ENCODE results near the gene SCNN1B. TPM values are rescaled to one million over a fixed set of nuclear protein-coding genes. Genes with fewer than 3 reads are reported as not detected.

Gene SCNN1B
- total RNA-seq, 1 experiment from 2014 or later, result not detected

DNA sequence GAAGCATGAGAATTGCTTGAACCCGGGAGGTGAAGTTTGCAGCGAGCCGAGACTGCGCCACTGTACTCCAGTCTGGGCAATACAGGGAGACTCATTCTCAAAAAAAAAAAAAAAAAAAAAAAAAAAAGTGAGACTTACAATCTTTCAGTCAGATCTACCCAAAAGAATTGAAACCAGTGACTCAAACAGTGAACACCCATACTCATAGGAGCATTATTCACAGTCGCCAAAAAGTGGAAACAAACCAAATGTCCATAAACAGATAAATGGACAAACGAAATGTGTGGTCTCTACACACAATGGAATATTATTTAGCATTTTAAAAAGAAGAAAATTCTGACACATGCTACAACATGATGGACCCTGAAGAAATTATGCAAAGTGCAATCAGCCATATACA lies 9.1 kb upstream of the SCNN1B start:
- H3K36me3 Mint-ChIP-seq (ENCODE audit: insufficient read depth, unreplicated experiment), result no peaks in the 10 kb centered on the region
- TF ChIP-seq CTCF (IDR thresholded peaks at IDR 0.05; ENCODE audit: insufficient read depth in 1 of 2, low read depth in 1 of 2, low read length in 1 of 2, severe bottlenecking in 1 of 2, unreplicated experiment in 1 of 2), result no peak
- no peak for DNase-seq
- no peak overlapping the region for H3K27ac Mint-ChIP-seq (ENCODE audit: unreplicated experiment)
- Histone ChIP-seq H3K9me3 (no peaks in the 10 kb centered on the region), H3K27me3 (replicated peaks; ENCODE audit: control insufficient read depth, insufficient read depth, low read length) (no peaks in the 10 kb centered on the region), H3K4me1 (no peaks in the 10 kb centered on the region), H3K36me3 (ENCODE audit: control insufficient read depth, insufficient read depth, low read length) (no peaks in the 10 kb centered on the region), H3K4me3 (ENCODE audit: low read depth, low read length) (no peak overlapping the region)
- ChIA-PET CTCF (no interaction called here), POLR2A (no interaction called here)
- peaks cover 4% of the 10 kb centered on the region for H3K27me3 Mint-ChIP-seq (ENCODE audit: insufficient read depth, unreplicated experiment)
- no TSS peak for BruUV-seq (replicated peaks)
- no peaks in the 10 kb centered on the region for H3K9me3 Mint-ChIP-seq (ENCODE audit: unreplicated experiment)
- no peak overlapping the region for H3K4me3 Mint-ChIP-seq (ENCODE audit: unreplicated experiment)
- H3K4me1 Mint-ChIP-seq (ENCODE audit: low read depth, unreplicated experiment), result no peaks in the 10 kb centered on the region
- intact Hi-C loops (cut with micrococcal nuclease; ENCODE audit: unreplicated experiment), result loop anchor here (10.0 kb wide), 1 partner anchor 108 kb away; the partner anchor contains the start of gene SCNN1G

DNA sequence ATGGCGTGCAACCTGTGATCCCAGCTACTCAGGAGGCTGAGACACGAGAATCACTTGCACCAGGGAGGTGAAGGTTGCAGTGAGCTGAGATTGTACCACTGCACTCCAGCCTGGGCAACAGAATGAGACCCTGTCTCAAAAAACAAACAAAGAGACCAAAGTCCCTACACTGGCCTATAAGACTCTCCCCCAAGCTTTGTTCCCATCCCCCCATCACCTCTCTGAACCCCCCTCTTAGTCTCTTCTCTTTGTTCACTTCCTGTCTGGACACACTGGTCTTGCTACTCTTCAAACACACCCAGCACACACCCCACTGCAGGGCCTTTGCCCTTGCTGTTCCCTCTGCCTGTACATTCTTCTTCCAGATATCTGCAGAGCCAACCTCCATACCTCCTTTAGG lies 7.8 kb upstream of the SCNN1B start:
- TF ChIP-seq CTCF (IDR thresholded peaks at IDR 0.05; ENCODE audit: insufficient read depth in 1 of 2, low read depth in 1 of 2, low read length in 1 of 2, severe bottlenecking in 1 of 2, unreplicated experiment in 1 of 2), result no peak
- Histone ChIP-seq H3K9me3 (no peaks in the 10 kb centered on the region), H3K4me3 (ENCODE audit: low read depth, low read length) (no peak overlapping the region), H3K27me3 (replicated peaks; ENCODE audit: control insufficient read depth, insufficient read depth, low read length) (no peaks in the 10 kb centered on the region), H3K36me3 (ENCODE audit: control insufficient read depth, insufficient read depth, low read length) (no peaks in the 10 kb centered on the region), H3K4me1 (no peaks in the 10 kb centered on the region)
- CTCF ChIA-PET, result no interaction called here
- no peaks in the 10 kb centered on the region for H3K9me3 Mint-ChIP-seq (ENCODE audit: unreplicated experiment)
- H3K36me3 Mint-ChIP-seq (ENCODE audit: insufficient read depth, unreplicated experiment), result no peaks in the 10 kb centered on the region
- no peak overlapping the region for H3K27ac Mint-ChIP-seq (ENCODE audit: unreplicated experiment)
- H3K4me1 Mint-ChIP-seq (ENCODE audit: low read depth, unreplicated experiment), result no peaks in the 10 kb centered on the region
- H3K4me3 Mint-ChIP-seq (ENCODE audit: unreplicated experiment), result no peak overlapping the region
- no TSS peak for BruUV-seq (replicated peaks)
- intact Hi-C loops (cut with micrococcal nuclease; ENCODE audit: unreplicated experiment), result loop anchor here (10.0 kb wide), 1 partner anchor 109 kb away; the partner anchor contains the start of gene SCNN1G
- DNase-seq, result no peak
- POLR2A ChIA-PET, result no interaction called here
- H3K27me3 Mint-ChIP-seq (ENCODE audit: insufficient read depth, unreplicated experiment), result peaks cover 2% of the 10 kb centered on the region

DNA sequence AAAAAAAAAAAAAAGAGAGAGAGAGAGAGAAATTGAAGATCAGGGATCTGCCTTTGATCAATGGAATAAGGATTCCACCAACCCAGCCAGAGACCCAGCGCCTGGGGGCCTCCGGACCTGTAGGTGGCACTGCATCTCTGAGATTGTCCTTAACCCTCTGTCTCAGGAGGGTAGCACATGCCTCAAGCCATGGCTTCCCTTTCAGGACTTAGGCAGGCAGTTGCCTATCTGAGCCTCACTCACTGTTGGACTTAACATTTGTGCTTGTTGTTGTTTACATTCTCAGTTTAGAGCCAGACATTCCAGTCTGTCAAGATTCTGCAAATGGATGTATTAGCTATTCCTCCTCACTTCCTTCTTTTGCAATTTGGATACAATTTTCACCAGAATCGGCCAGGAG lies 5.1 kb upstream of the SCNN1B start:
- no peaks in the 10 kb centered on the region for H3K9me3 ChIP-seq
- H3K4me1 ChIP-seq, result no peaks in the 10 kb centered on the region
- no peak overlapping the region for H3K4me3 ChIP-seq (ENCODE audit: low read depth, low read length)
- no peaks in the 10 kb centered on the region for H3K36me3 Mint-ChIP-seq (ENCODE audit: insufficient read depth, unreplicated experiment)
- peak in 1 of 2 experiments; percentile 14 for TF ChIP-seq CTCF (IDR thresholded peaks at IDR 0.05; ENCODE audit: insufficient read depth in 1 of 2, low read depth in 1 of 2, low read length in 1 of 2, severe bottlenecking in 1 of 2, unreplicated experiment in 1 of 2)
- no TSS peak for BruUV-seq (replicated peaks)
- H3K36me3 ChIP-seq (ENCODE audit: control insufficient read depth, insufficient read depth, low read length), result no peaks in the 10 kb centered on the region
- ChIA-PET POLR2A (no interaction called here), CTCF (interaction anchor here (0.7 kb wide), 1 partner anchor 80 kb away, joined by 7 read pairs; no protein-coding TSS in a partner anchor)
- no peaks in the 10 kb centered on the region for H3K9me3 Mint-ChIP-seq (ENCODE audit: unreplicated experiment)
- H3K27ac Mint-ChIP-seq (ENCODE audit: unreplicated experiment), result no peak overlapping the region
- intact Hi-C loops (cut with micrococcal nuclease; ENCODE audit: unreplicated experiment), result loop anchor here (10.0 kb wide), 1 partner anchor 112 kb away; the partner anchor contains the start of gene SCNN1G
- H3K27me3 ChIP-seq (replicated peaks; ENCODE audit: control insufficient read depth, insufficient read depth, low read length), result no peaks in the 10 kb centered on the region
- H3K27me3 Mint-ChIP-seq (ENCODE audit: insufficient read depth, unreplicated experiment), result peaks cover 12% of the 10 kb centered on the region
- no peaks in the 10 kb centered on the region for H3K4me1 Mint-ChIP-seq (ENCODE audit: low read depth, unreplicated experiment)
- H3K4me3 Mint-ChIP-seq (ENCODE audit: unreplicated experiment), result no peak overlapping the region
- peak in 1 of 2 experiments; percentile 54 for DNase-seq
